ENCODE data around the gene LIMS2. TPM values are rescaled to one million over a fixed set of nuclear protein-coding genes. Genes with fewer than 3 reads are reported as not detected.

Gene LIMS2
- total RNA-seq, 1 experiment from 2014 or later, result not detected

DNA sequence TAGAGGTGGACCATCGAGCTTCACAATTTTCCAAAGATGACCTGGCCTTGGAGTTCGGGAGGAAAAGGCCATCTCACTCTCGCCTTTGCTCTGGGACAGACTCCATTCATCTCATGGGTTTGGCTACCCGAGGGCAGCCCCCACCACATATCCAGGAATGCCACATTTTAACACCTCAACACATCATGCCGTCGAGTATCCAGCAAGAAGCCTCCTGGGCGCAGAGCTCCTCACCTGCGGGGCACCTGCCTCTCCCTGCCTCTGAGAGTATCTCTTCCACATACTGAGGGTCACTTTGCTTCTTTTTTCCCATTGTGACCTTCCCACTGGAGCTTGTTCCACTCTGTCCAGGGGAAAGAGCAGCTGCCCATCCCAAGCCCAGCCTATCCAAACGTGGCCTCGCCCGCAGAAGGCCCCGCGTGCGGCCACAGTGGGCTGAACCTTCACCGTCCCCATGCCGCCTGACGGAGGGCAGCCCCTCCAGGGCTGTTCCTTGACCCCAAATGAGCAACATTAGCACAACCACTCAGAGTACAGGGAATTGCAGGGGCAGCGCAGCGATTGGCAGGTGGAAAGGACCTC lies 5.5 kb upstream of the LIMS2 start:
- DNase-seq (ENCODE audit: low read depth), result no peak
- in situ Hi-C loops (cut with HindIII; ENCODE audit: low pct_unique_long_range_greater_than_20kb, low sequenced_read_pairs), result no loop called here

DNA sequence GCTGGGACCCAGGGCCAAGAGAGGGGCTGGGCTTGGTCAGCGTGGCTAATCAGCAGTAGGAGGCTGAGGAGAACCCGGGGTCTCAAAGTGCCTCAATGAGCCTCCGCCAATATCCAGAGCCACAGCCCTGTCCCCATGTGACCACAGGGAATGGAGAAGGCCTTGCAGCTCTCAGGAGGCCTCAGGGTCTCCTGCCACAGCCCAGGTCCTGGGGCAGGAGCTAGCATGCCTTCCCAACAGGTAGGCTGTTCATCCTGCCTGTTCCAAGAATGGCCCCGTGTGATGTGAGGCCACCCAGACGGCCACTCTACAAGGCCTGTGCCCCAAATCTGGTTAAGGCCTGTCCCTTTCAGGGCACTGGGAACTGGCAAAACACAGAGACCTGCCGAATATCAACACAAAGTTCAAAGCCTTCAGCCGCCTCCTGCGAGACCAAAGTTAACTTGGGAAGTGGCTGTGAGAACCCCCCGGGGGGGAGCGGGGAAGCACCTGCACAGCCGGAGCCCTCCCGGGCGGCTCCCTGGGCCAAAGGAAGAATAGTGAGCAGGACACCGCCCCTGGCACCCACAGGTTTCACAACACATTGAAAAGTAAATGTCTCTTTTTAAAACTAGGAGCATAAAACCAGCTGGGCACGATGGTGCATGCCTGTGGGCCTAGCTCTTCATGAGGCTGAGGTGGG lies 4.5 kb upstream of the LIMS2 start:
- in situ Hi-C loops (cut with HindIII; ENCODE audit: low pct_unique_long_range_greater_than_20kb, low sequenced_read_pairs), result no loop called here
- DNase-seq (ENCODE audit: low read depth), result no peak

DNA sequence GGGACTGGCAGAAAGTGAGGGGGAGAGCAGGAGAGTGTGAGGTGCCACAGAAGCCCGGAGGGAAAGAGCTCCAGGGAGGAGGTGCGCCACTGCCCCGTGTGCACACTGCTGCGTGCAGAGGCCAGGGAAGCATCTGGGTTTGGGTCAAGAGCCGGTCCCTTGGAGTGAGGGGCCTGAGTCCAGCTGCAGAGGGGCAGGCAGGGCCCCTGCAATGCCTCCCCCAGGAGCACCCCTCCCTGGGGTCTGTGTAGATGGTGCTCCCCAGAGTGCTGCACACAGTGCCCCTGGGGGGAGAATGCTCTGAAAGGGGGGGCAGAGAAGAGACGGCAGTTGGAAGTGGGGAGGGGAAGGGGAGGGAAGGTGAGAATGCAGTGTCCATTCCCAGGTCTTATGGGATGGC lies 3.7 kb upstream of the LIMS2 start:
- in situ Hi-C loops (cut with HindIII; ENCODE audit: low pct_unique_long_range_greater_than_20kb, low sequenced_read_pairs), result no loop called here
- DNase-seq (ENCODE audit: low read depth), result no peak

DNA sequence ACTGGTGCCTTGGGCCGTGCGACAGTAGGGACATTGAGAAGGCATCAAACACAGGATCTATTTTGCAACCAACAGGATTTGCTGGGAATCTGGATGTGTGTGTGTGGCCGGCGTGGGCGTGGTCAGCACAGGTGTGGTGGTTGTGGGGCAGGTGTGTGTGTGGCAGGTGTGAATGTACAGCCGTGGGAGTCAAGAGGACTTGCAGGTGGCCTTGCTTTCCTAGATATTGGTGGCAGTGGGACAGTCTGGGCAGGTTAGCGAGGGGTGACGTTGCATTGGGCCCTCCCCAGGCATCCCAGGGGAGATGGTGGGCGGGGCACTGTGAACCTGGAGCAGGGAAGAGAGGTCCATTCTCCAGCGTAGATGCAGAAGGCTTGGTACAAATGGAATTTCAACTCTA lies 3.2 kb upstream of the LIMS2 start:
- in situ Hi-C loops (cut with HindIII; ENCODE audit: low pct_unique_long_range_greater_than_20kb, low sequenced_read_pairs), result no loop called here
- DNase-seq (ENCODE audit: low read depth), result no peak

GRCh38 chr2:127676906-127677305 lies 1.6 kb upstream of the LIMS2 start:
- no peak for DNase-seq (ENCODE audit: low read depth)
- in situ Hi-C loops (cut with HindIII; ENCODE audit: low pct_unique_long_range_greater_than_20kb, low sequenced_read_pairs), result no loop called here

DNA sequence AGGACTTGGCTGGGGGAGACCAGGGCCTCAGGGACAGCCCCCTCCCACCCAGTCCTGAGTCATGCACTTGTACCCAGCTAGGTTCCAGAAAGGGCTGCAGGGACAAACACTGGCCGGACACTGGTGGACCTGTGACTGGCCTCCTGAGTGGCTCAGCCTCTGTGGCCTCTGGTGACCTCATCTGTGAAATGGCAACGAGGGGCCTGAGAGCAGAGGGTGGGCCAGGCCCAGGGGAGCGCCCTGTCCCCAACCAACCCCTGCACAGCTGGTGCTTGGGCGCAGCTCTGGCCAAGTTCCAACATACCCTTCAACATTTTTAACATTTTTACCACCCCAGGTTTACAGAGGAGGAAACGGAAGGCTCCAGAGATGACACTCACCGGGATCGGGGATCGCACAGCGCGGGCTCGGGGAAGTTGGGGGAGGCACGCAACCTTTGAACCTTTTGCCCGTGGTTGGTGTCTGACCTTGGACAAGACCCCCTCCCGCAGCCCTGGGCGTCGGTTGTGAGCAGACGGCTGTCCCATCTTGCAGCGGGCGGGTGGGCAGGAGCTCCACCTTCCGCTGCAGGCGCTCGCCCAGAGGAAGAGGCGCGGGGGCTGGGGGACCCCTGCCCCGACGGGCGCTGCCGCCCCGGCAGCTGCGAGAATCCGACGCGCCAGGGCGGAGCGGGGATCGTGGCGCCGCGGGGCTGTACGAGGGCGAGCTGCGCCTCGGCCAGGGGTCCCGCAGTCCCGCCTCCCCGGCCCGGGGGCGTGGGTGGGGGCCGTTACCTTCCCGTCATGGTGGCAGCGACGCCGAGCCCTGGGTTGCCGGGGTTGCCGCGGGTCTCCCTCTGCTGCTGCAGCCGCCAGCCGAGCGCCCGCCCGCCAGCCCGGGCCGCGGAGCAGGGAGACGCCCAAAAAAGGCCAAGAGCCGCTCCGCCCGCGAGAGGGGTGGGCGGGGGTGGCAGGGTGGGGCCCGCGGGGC lies 805 bp downstream of the LIMS2 start:
- in situ Hi-C loops (cut with HindIII; ENCODE audit: low pct_unique_long_range_greater_than_20kb, low sequenced_read_pairs), result no loop called here
- no peak for DNase-seq (ENCODE audit: low read depth)

GRCh38 chr2:127673291-127674069 lies 1.9 kb downstream of the LIMS2 start:
- in situ Hi-C loops (cut with HindIII; ENCODE audit: low pct_unique_long_range_greater_than_20kb, low sequenced_read_pairs), result no loop called here
- DNase-seq (ENCODE audit: low read depth), result no peak

DNA sequence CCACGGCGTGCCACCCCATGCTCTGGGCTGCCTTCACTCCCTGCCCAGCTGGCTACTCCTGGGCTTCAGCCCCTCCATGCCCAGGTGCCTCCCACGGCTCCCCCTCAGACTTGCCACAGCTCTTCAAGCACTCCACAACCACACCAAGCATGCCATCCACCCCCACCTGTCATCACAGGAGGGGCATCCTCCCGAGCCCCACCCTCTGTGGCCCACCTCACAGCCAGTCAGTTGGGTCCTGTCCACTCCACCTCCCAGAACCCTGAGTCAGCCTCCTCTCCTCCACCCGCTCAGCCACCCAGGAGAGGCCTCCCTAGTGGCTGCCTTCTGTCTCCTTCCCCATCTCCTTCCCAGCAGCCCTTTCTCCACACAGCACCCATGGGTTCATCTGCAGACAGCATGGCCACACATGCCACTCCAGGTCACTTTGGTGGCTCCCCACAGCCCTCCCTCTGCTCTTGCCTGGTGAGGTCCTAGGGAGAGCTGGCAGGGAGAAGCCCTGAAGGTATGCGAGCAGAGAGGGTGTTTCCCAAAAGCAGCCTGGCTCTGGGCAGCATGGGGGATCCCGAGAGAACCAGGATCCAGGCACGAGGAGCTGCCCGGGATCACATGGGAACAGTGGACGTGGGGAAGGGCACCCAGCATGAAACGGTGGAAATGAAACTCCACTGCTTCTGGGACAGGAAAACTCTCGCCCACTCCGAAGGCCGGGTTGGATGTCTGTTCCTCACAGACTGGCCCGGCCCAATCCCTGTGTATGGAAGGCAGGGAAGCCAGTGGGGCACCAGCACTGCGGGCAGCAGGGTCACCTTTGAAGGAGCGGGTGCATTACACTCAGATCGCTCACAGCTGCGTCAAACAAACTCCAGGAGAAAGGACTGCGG lies 2.7 kb downstream of the LIMS2 start:
- in situ Hi-C loops (cut with HindIII; ENCODE audit: low pct_unique_long_range_greater_than_20kb, low sequenced_read_pairs), result no loop called here
- no peak for DNase-seq (ENCODE audit: low read depth)

- in situ Hi-C loops (cut with HindIII; ENCODE audit: low pct_unique_long_range_greater_than_20kb, low sequenced_read_pairs), result no loop called here
These were observed 3.6 kb downstream of the LIMS2 start for GRCh38 chr2:127671557-127672302.

DNA sequence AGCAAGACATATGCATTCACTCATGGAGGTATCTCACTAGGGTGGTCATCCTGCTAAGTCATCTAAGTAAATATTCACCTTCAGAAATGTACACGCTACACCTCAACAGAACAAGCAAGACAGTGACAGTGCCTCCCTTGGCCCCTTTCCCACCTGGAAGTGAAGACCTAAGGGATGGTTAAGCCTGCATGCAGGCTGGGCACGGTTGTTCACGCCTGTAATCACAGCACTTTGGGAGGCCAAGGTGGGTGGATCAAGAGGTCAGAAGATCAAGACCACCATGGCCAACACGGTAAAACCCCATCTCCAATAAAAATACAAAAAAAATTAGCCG lies 4.4 kb downstream of the LIMS2 start:
- no peak for DNase-seq (ENCODE audit: low read depth)
- in situ Hi-C loops (cut with HindIII; ENCODE audit: low pct_unique_long_range_greater_than_20kb, low sequenced_read_pairs), result no loop called here

More at GRCh38 chr2:127671557-127672302, 3.6 kb downstream of the LIMS2 start:
- DNase-seq (ENCODE audit: low read depth), result no peak

DNA sequence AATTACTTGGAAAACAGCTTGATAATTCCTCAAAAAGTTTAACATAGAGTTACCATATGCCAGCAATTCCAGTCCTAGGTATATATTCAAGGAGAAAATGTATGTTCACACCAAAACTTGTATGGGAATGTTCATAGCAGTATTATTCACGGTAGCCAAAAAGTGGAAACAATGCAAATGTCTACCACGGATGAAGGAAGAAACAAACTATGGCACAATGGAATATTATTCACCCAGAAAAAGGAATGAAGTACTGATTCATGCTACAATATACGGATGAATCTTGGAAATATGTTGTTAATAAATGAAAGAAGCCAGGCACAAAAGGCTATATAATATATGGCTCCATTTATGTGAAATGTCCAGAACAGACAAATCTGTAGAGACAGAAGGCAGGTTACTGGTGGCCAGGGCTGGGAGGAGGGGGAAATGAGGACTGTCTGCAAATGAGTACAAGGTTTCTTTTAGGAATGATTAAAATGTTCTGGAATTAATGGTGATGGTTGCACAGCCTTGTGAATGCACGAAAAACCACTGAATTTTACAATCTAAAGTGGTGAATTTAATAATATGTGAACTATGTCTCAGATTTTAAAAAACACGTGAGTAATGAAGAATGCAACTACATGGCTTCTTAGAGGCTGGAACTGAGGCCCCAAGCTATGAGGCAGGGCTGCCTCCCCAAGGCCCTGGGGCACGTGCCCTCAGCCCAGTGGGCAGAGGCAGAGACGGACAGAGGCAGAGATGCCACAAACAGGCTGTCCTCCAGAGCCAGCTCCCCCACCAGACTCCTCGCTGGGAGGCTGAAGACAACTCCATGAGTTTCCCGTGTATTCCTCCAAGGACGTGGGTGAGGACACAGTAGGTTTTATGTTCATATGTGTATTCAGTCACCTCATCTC lies 5.0 kb downstream of the LIMS2 start:
- in situ Hi-C loops (cut with HindIII; ENCODE audit: low pct_unique_long_range_greater_than_20kb, low sequenced_read_pairs), result no loop called here
- DNase-seq (ENCODE audit: low read depth), result no peak

DNA sequence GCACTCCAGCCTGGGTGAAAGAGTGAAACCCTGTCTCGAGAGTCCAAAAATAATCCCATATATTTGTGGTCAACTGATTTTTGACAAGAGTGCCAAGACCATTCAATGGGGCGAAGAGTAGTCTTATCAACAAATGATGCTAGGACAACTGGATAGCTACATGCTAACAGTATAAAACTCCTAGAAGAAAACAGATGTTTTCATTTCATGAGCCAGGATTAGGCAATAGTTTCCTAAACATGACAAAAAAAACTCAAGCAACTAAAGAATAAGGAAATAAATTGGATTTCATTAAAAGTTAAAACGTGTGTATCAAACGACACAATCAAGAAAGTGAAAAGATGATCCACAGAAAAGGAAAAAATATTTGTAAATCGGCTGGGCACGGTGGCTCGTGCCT lies 6.3 kb downstream of the LIMS2 start:
- DNase-seq (ENCODE audit: low read depth), result no peak
- in situ Hi-C loops (cut with HindIII; ENCODE audit: low pct_unique_long_range_greater_than_20kb, low sequenced_read_pairs), result no loop called here

DNA sequence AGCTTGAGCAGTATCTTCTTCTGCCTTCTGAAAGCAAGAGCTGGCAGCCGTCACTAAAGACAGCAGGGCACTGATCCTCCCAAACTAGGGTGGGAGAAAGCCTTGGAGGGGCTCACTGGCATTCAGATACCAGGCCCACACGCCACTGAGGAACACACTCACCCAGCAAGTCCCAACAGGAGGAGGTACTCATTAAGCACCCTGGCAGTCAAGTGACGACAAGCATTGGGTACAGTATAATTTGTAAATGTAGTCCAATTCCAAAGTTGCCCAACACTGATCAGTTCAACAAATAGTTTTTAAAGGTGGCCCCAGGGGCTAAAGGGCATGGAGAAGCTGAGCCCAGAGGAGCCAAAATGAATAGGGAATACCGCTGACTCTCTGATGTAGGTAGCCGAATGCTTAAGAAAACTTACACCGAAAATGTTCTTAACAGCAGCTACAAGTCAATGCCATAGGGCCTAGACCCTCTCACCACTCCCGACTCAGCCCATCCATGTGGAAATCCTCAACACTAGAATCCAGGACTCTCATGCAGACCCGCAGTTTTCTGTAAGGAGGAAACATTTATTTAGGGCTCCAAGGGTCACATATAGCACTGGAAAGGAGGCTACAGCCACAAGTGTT lies 9.9 kb downstream of the LIMS2 start:
- in situ Hi-C loops (cut with HindIII; ENCODE audit: low pct_unique_long_range_greater_than_20kb, low sequenced_read_pairs), result no loop called here
- no peak for DNase-seq (ENCODE audit: low read depth)

- in situ Hi-C loops (cut with HindIII; ENCODE audit: low pct_unique_long_range_greater_than_20kb, low sequenced_read_pairs), result no loop called here
These were observed 10.5 kb downstream of the LIMS2 start for GRCh38 chr2:127664895-127665225.

DNA sequence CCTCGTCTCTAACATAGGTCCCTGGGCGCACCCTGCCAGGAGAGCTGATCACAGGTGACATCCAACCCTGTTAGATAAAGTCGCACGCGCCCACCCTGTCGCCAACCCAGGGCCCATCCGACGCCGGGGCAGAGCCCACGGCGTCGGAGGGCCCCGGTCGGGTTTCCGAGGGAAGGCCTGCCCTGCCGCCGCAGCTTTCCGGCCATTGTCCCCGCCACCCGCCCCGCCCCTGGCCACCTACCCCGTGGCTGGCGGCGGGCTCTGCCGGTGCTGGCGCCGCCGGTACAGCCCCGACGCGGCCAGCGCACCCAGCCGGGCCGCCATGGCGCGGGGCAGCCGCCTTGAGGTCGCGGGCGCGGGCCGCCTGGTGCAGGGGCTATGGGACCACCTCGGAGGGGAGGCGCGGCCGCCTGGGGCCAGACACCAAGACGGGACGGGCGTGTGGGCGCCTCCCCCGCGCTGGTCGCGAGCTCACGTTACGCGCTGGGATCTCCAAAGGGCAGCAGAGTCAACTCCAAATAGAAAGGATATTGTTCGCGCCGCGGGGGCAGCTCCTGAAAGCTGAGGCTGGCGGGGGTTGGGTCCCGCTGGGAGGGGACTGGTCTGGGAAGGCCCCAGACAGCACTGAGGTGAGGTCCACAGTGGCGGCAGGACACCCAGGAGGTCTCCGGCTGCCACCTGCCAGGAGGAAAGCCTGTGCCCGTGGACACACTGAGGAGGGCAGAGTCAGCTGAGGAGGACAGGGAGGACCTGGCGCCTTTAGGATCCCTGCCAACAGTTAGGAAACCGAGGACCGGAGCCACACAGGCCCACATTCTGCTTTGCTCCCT lies 11.1 kb downstream of the LIMS2 start:
- no peak for DNase-seq (ENCODE audit: low read depth)
- in situ Hi-C loops (cut with HindIII; ENCODE audit: low pct_unique_long_range_greater_than_20kb, low sequenced_read_pairs), result no loop called here

More at GRCh38 chr2:127664895-127665225, 10.5 kb downstream of the LIMS2 start:
- no peak for DNase-seq (ENCODE audit: low read depth)

All from Caki2 (cell line).